H1 (cell line): ENCODE data around the gene MAPK8IP3. TPM values are rescaled to one million over a fixed set of nuclear protein-coding genes. Genes with fewer than 3 reads are reported as not detected.

Experiments used
- CTCF ChIA-PET: fragments of 300-600 bp; sonication (Branson Sonifier 250); formaldehyde crosslinking; loops from one replicate; lab custom pipeline; 2021; ENCODE audit not compliant: partially characterized antibody; lab: Charles Lee
- POLR2A ChIA-PET: fragments of 300-600 bp; sonication (Branson Sonifier 250); formaldehyde crosslinking; loops from one replicate; lab custom pipeline; 2021; ENCODE audit warnings: inconsistent platforms; ENCODE audit not compliant: partially characterized antibody; lab: Charles Lee
- DNase-seq, 2 experiments: peaks; one replicate each; pipeline versions ENCODE4 v3.0.0 to v3.0.0-alpha.2; 2010 to 2022; ENCODE audit warnings: low spot score in 2 of 2, low read depth in 1 of 2, mixed read lengths in 1 of 2
- FAIRE-seq: peaks from 2 replicates; lab custom pipeline; 2011; peaks lifted over from hg19 to GRCh38; lab: Jason Lieb, UNC
- H2AFZ ChIP-seq: 2 replicates; pipeline ENCODE4 v1.8.1; 2012; ENCODE audit warnings: low read length, inconsistent platforms
- H2AK5ac ChIP-seq: 2 replicates; pipeline ENCODE4 v1.6.1; 2013; ENCODE audit warnings: low read depth, low read length
- H2BK120ac ChIP-seq: replicated peaks from 2 replicates; pipeline ENCODE3; 2013; ENCODE audit warnings: low read depth, low read length, inconsistent platforms
- H2BK12ac ChIP-seq: 2 replicates; pipeline ENCODE4 v1.6.1; 2013; ENCODE audit warnings: low read depth, low read length
- H2BK15ac ChIP-seq: 2 replicates; pipeline ENCODE4 v1.6.1; 2013; ENCODE audit warnings: low read length
- H2BK20ac ChIP-seq: 2 replicates; pipeline ENCODE4 v1.6.1; 2013; ENCODE audit warnings: low read length
- H2BK5ac ChIP-seq: 2 replicates; pipeline ENCODE4 v1.6.1; 2013; ENCODE audit warnings: low read depth, low read length
- H3K14ac ChIP-seq: 2 replicates; pipeline ENCODE4 v1.6.1; 2013; ENCODE audit warnings: inconsistent platforms; ENCODE audit not compliant: insufficient read length
- H3K18ac ChIP-seq: 2 replicates; pipeline ENCODE4 v1.6.1; 2013; ENCODE audit warnings: low read length; ENCODE audit errors: extremely low read depth
- H3K23ac ChIP-seq: 2 replicates; pipeline ENCODE4 v1.6.1; 2013; ENCODE audit warnings: inconsistent platforms; ENCODE audit not compliant: insufficient read length
- H3K23me2 ChIP-seq: 2 replicates; pipeline ENCODE4 v1.6.1; 2013; ENCODE audit warnings: low read depth, low read length
- H3K27ac ChIP-seq: 2 replicates; pipeline ENCODE4 v1.6.1; 2011; ENCODE audit warnings: low read depth, low read length, inconsistent platforms
- H3K27me3 ChIP-seq, 4 experiments: replicated peaks in 1 of 4; 1 replicate in 1 of 4; 2 replicates in 3 of 4; pipeline versions ENCODE4 v1.6.1 to v1.8.1; 2011 to 2013; ENCODE audit warnings: low read length in 3 of 4, mild to moderate bottlenecking in 3 of 4, inconsistent platforms in 2 of 4, mixed read lengths in 2 of 4, moderate library complexity in 1 of 4; ENCODE audit not compliant: control insufficient read depth in 3 of 4, insufficient read depth in 3 of 4; ENCODE audit errors: extremely low read depth in 1 of 4
- H3K36me3 ChIP-seq, 4 experiments: 2 replicates each; pipeline versions ENCODE4 v1.6.1 to v1.8.1; 2011 to 2013; ENCODE audit warnings: mild to moderate bottlenecking in 4 of 4, low read length in 3 of 4, moderate library complexity in 2 of 4, control low read depth in 1 of 4, inconsistent platforms in 1 of 4; ENCODE audit not compliant: insufficient read depth in 4 of 4, control insufficient read depth in 2 of 4
- H3K4ac ChIP-seq: replicated peaks from 2 replicates; pipeline ENCODE3; 2013; ENCODE audit warnings: low read length, low read depth, mixed read lengths, inconsistent platforms; ENCODE audit not compliant: insufficient read length
- H3K4me1 ChIP-seq, 4 experiments: replicated peaks in 1 of 4; 1 replicate in 1 of 4; 2 replicates in 3 of 4; pipeline versions ENCODE4 v1.6.1 to v1.8.1; 2011 to 2013; ENCODE audit warnings: low read length in 3 of 4, inconsistent platforms in 2 of 4, mixed read lengths in 1 of 4; ENCODE audit not compliant: insufficient read depth in 4 of 4, control insufficient read depth in 3 of 4
- H3K4me2 ChIP-seq, 2 experiments: 2 replicates each; pipeline versions ENCODE4 v1.6.1 to v1.8.1; 2011 to 2013; ENCODE audit warnings: low read depth in 2 of 2, low read length in 2 of 2, control low read depth in 1 of 2, inconsistent platforms in 1 of 2, mild to moderate bottlenecking in 1 of 2; ENCODE audit not compliant: insufficient read depth in 1 of 2
- H3K4me3 ChIP-seq, 4 experiments: fragments of 200-600, 300-600 bp in 1 of 4; sonication (generic), shearing (Covaris generic), sonication (Bioruptor Twin) in 1 of 4; 2 replicates each; pipeline versions ENCODE4 v1.5.1 to v1.8.1; 2011 to 2016; ENCODE audit warnings: low read length in 4 of 4, low read depth in 3 of 4, control low read depth in 2 of 4, inconsistent platforms in 2 of 4, mild to moderate bottlenecking in 2 of 4, mixed read lengths in 1 of 4, moderate library complexity in 1 of 4; ENCODE audit not compliant: insufficient read depth in 2 of 4; ENCODE audit errors: extremely low read depth in 1 of 4
- H3K56ac ChIP-seq: replicated peaks from 2 replicates; pipeline ENCODE3; 2013; ENCODE audit warnings: low read depth, mild to moderate bottlenecking, mixed read lengths, low read length, inconsistent platforms; ENCODE audit not compliant: insufficient read length
- H3K79me1 ChIP-seq: 2 replicates; pipeline ENCODE4 v1.6.1; 2013; ENCODE audit warnings: low read depth, low read length, control low read depth
- H3K79me2 ChIP-seq, 2 experiments: 2 replicates each; pipeline versions ENCODE4 v1.6.1 to v1.8.1; 2012 to 2013; ENCODE audit warnings: low read length in 2 of 2, mild to moderate bottlenecking in 2 of 2, inconsistent platforms in 1 of 2; ENCODE audit not compliant: insufficient read depth in 2 of 2, control insufficient read depth in 1 of 2
- H3K9ac ChIP-seq, 4 experiments: replicated peaks in 1 of 4; 1 replicate in 1 of 4; 2 replicates in 3 of 4; pipeline versions ENCODE4 v1.6.1 to v1.8.1; 2011 to 2013; ENCODE audit warnings: low read depth in 3 of 4, low read length in 3 of 4, control low read depth in 2 of 4, mild to moderate bottlenecking in 2 of 4, moderate library complexity in 2 of 4, inconsistent platforms in 1 of 4; ENCODE audit errors: extremely low read depth in 1 of 4
- H3K9me3 ChIP-seq, 2 experiments: 2 replicates each; pipeline versions ENCODE4 v1.6.1 to v1.8.1; 2012 to 2013; ENCODE audit warnings: mild to moderate bottlenecking in 2 of 2, moderate library complexity in 2 of 2, control low read depth in 1 of 2, inconsistent platforms in 1 of 2, low read depth in 1 of 2, low read length in 1 of 2, mixed read lengths in 1 of 2; ENCODE audit not compliant: insufficient read depth in 2 of 2
- H4K20me1 ChIP-seq, 2 experiments: replicated peaks in 1 of 2; 2 replicates each; pipeline versions ENCODE3 to v1.8.1; 2011 to 2013; ENCODE audit warnings: inconsistent platforms in 2 of 2, low read length in 2 of 2, mild to moderate bottlenecking in 1 of 2; ENCODE audit not compliant: insufficient read depth in 2 of 2, control insufficient read depth in 1 of 2
- H4K5ac ChIP-seq: 2 replicates; pipeline ENCODE4 v1.6.1; 2013; ENCODE audit warnings: low read length, low read depth, mixed read lengths, inconsistent platforms; ENCODE audit not compliant: insufficient read length
- H4K8ac ChIP-seq: 2 replicates; pipeline ENCODE4 v1.8.0; 2013; ENCODE audit warnings: mild to moderate bottlenecking, moderate library complexity, low read length, inconsistent platforms; ENCODE audit not compliant: insufficient read depth; ENCODE audit errors: extremely low read depth
- H4K91ac ChIP-seq: replicated peaks from 2 replicates; pipeline ENCODE3; 2013; ENCODE audit warnings: low read length, mixed read lengths, inconsistent platforms; ENCODE audit not compliant: insufficient read length
- BACH1 ChIP-seq: IDR thresholded peaks from 2 replicates; pipeline ENCODE4 v1.6.1; 2012; ENCODE audit warnings: low read length, improper control_type of control experiment
- CHD1 ChIP-seq: IDR thresholded peaks from 2 replicates; pipeline ENCODE4 v1.6.1; 2012; ENCODE audit warnings: low read depth, low read length, improper control_type of control experiment
- CHD2 ChIP-seq: IDR thresholded peaks from 2 replicates; pipeline ENCODE4 v1.6.1; 2012; ENCODE audit warnings: low read length, improper control_type of control experiment
- GABPA ChIP-seq: IDR thresholded peaks from 2 replicates; pipeline ENCODE4 v1.6.1; 2011; ENCODE audit warnings: mild to moderate bottlenecking, low read length, moderate library complexity, borderline replicate concordance; ENCODE audit not compliant: insufficient read depth
- HDAC6 ChIP-seq: IDR thresholded peaks from one replicate; pipeline ENCODE4 v1.7.1; 2012; ENCODE audit warnings: low read depth, mild to moderate bottlenecking, inconsistent platforms, low read length, moderate library complexity
- PHF8 ChIP-seq: fragments of 200-600 bp; sonication (generic); conservative IDR thresholded peaks from 2 replicates; pipeline ENCODE4 v1.7.1; 2012; ENCODE audit warnings: low read depth, mild to moderate bottlenecking, inconsistent platforms, low read length, moderate library complexity
- POLR2AphosphoS5 ChIP-seq: IDR thresholded peaks from 2 replicates; pipeline ENCODE4 v1.6.1; 2011; ENCODE audit warnings: low read depth, low read length
- SIX5 ChIP-seq: IDR thresholded peaks from 2 replicates; pipeline ENCODE4 v1.6.1; 2011; ENCODE audit warnings: mild to moderate bottlenecking, low read depth, low read length
- SRF ChIP-seq: IDR thresholded peaks from 2 replicates; pipeline ENCODE4 v1.6.1; 2011; ENCODE audit warnings: mild to moderate bottlenecking, low read depth, low read length, moderate library complexity
- whole genome bisulfite sequencing, 2 experiments: shearing (Covaris generic) in 1 of 2; methylation state at CpG; one replicate each; pipeline versions ENCODE4 v1.1.6 to v1.1.7; 2013 to 2015; ENCODE audit warnings: low lambda C conversion rate in 2 of 2, mixed read lengths in 2 of 2, inconsistent platforms in 1 of 2, low coverage in 1 of 2, missing lambda C conversion rate in 1 of 2; ENCODE audit not compliant: insufficient replicate concordance in 2 of 2, insufficient coverage in 1 of 2, insufficient read length in 1 of 2; ENCODE audit errors: extremely low coverage in 1 of 2, missing lambda C conversion rate in 1 of 2; 5-methylcytosine and 5-hydroxymethylcytosine counted together
- polyA plus RNA-seq, 7 experiments: library from polyadenylated mRNA; depleted of rRNA in 3 of 7; stranded (reverse) in 5 of 7; unstranded in 2 of 7; fragments of >200 nt in 5 of 7; fragments of 200-250 nt in 2 of 7; gene quantifications; 1 replicate in 5 of 7; 2 replicates in 1 of 7; 4 replicates in 1 of 7; pipeline versions ENCODE4 v1.2.1 to v1.2.3, GENCODE V29; 2011 to 2013; ENCODE audit warnings: missing spikeins in 2 of 7, mixed read lengths in 2 of 7
- total RNA-seq: library from RNA; stranded (reverse); fragmentation: NEBNext Ultra II Directional; extraction: Animal tissue kit (Norgen Biotek cat#: 25700); gene quantifications from 2 replicates; pipeline ENCODE4 v1.2.1, GENCODE V29; 2021
- TF ChIP-seq, protein P1 (sequence below): IDR thresholded peaks from 2 replicates; pipeline ENCODE4 v1.6.1; 2011; ENCODE audit warnings: low read depth, mild to moderate bottlenecking, low read length; ENCODE audit not compliant: insufficient read depth

MAPK8IP3 gene
- total and polyA plus RNA-seq, 2 of the 8 experiments (the other 6 are each of a cell fraction or from before 2014, with no cell fraction given): 16.9 to 43.4 TPM

GRCh38 chr16:1707193-1707790 lies 1.3 kb downstream of the MAPK8IP3 start:
- peaks cover 10% of the 10 kb centered on the region for H3K79me1 ChIP-seq
- H4K5ac ChIP-seq: no peak overlapping the region
- no peak overlapping the region for H2BK12ac ChIP-seq
- H3K79me2 ChIP-seq: peaks cover 3 to 45% of the 10 kb centered on the region in 2 experiments; a peak in 3 of 4 replicates
- no peak for DNase-seq
- 0 out of 2 replicates have a peak overlapping the region, but pooled peaks have one; percentile 61 for H2BK20ac ChIP-seq
- no peak overlapping the region for H3K4ac ChIP-seq
- H3K4me1 ChIP-seq: peaks cover 0 to 16% (median 3%) of the 10 kb centered on the region in 4 experiments; a peak in 4 of 7 replicates
- ChIA-PET CTCF (interaction anchor here (0.5 to 2.4 kb wide), 7 partner anchors 9 to 360 kb away, joined by 3 to 8 read pairs (median 4); no protein-coding TSS in a partner anchor), POLR2A (interaction anchor here (0.6 to 3.9 kb wide), 8 partner anchors 9 to 1637 kb away, joined by 3 to 35 read pairs (median 3); partner anchors contain the start of genes EME2, MRPS34, NME3 and UBE2I)
- H2BK5ac ChIP-seq: no peak overlapping the region
- H3K4me3 ChIP-seq: peak overlapping the region; percentile 54 to 97 (median 76)
- peak overlapping the region in 3 of 4 experiments; percentile 1 to 67 (median 20); a peak in 2 of 7 replicates for H3K9ac ChIP-seq
- no peaks in the 10 kb centered on the region for H3K9me3 ChIP-seq
- H3K4me2 ChIP-seq: peak overlapping the region; percentile 68 to 78
- H3K23me2 ChIP-seq: peaks cover 11% of the 10 kb centered on the region
- no peak overlapping the region for H2BK120ac ChIP-seq
- H3K23ac ChIP-seq: no peak overlapping the region
- H4K91ac ChIP-seq: no peak overlapping the region
- H3K56ac ChIP-seq: no peak overlapping the region
- H2BK15ac ChIP-seq: no peak overlapping the region
- H3K36me3 ChIP-seq: peaks cover 1 to 5% (median 4%) of the 10 kb centered on the region in 4 experiments; a peak in 5 of 8 replicates
- peaks cover 13 to 20% of the 10 kb centered on the region in 2 experiments for H4K20me1 ChIP-seq
- no peaks in the 10 kb centered on the region for H3K27me3 ChIP-seq
- no peak for FAIRE-seq
- H3K27ac ChIP-seq: no peak overlapping the region
- 63% methylated on average over 16 of the region's 16 CpGs; no CpG with 5 or more reads in 1 of the 2 experiments for WGBS, 2 experiments
- no peak overlapping the region for H3K18ac ChIP-seq
- no peak overlapping the region for H2AFZ ChIP-seq
- no peak overlapping the region for H3K14ac ChIP-seq
- no peak overlapping the region for H4K8ac ChIP-seq
- peak overlapping the region; percentile 61; the same call in 1 of the 2 replicates for H2AK5ac ChIP-seq
- TF ChIP-seq GABPA (no peak), PHF8 (no peak), CHD2 (no peak), SIX5 (no peak), CHD1 (no peak), HDAC6 (no peak), POLR2AphosphoS5 (no peak), BACH1 (no peak), SRF (no peak)
- TF ChIP-seq, protein P1, sequence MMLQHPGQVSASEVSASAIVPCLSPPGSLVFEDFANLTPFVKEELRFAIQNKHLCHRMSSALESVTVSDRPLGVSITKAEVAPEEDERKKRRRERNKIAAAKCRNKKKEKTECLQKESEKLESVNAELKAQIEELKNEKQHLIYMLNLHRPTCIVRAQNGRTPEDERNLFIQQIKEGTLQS: no peak
